ENCODE measurements around the gene ARRB1.

- TF ChIP-seq CTCF (IDR thresholded peaks at IDR 0.05) = peak; percentile 95; the same call in 1 of the 2 replicates
- no peak; the same call in 1 of the 2 replicates for TF ChIP-seq POLR2AphosphoS5 (IDR thresholded peaks at IDR 0.05; ENCODE audit: low read depth, low read length)
- TF ChIP-seq SIN3A (IDR thresholded peaks at IDR 0.05; ENCODE audit: borderline replicate concordance, insufficient read depth, low read depth, low read length) = no peak
Measured at GRCh38 chr11:75328426-75329277, 22.8 kb downstream of the ARRB1 start.
